ENCODE data around the gene SLC17A5.

- TF ChIP-seq CHD1 (IDR thresholded peaks at IDR 0.05; ENCODE audit: low read depth, low read length) = no peak
- no peak for TF ChIP-seq TCF12 (IDR thresholded peaks at IDR 0.05; ENCODE audit: low read depth, low read length)
Observed at GRCh38 chr6:73565767-73566485, 87.9 kb downstream of the SLC17A5 start.
